Cardiac muscle cell (in vitro differentiated cells and primary cell): ENCODE results near the gene PMM2. TPM values are rescaled to one million over a fixed set of nuclear protein-coding genes. Genes with fewer than 3 reads are reported as not detected.

Source experiments
- DNase-seq, 2 donors: peaks; one replicate each; pipeline versions ENCODE4 v3.0.0 to v3.0.0-alpha.2; 2010 to 2017; ENCODE audit warnings: low read depth in 1 of 2, low spot score in 1 of 2
- H3K27ac ChIP-seq: fragments of 200-600 bp; sonication (generic); 2 replicates; pipeline ENCODE4 v1.5.1; 2016
- H3K27me3 ChIP-seq: fragments of 200-600 bp; sonication (generic); 2 replicates; pipeline ENCODE4 v1.6.0; 2016; ENCODE audit warnings: control low read depth
- H3K36me3 ChIP-seq: fragments of 200-600 bp; sonication (generic); 2 replicates; pipeline ENCODE4 v1.5.1; 2016; ENCODE audit warnings: control low read depth
- H3K4me1 ChIP-seq: fragments of 200-600 bp; sonication (generic); 2 replicates; pipeline ENCODE4 v1.8.1; 2017; ENCODE audit warnings: low read depth, mild to moderate bottlenecking, mixed run types
- H3K4me3 ChIP-seq: fragments of 200-600 bp; sonication (generic); 2 replicates; pipeline ENCODE4 v1.5.1; 2016; ENCODE audit warnings: mild to moderate bottlenecking
- H3K9me3 ChIP-seq: fragments of 200-600 bp; sonication (generic); 2 replicates; pipeline ENCODE4 v1.5.1; 2017; ENCODE audit warnings: low read depth, mild to moderate bottlenecking, control low read depth
- polyA plus RNA-seq: library from polyadenylated mRNA; unstranded; fragments of >200 nt; fragmentation: Nextera tagmentation; extraction: Ambion mirVana; gene quantifications from 2 replicates; pipeline ENCODE4 v1.2.1, GENCODE V29; 2016
- total RNA-seq: library from RNA; depleted of rRNA; stranded (reverse); fragments of >200 nt; gene quantifications from 2 replicates; pipeline ENCODE4 v1.2.3, GENCODE V29; 2016
- TF ChIP-seq, protein P1 (sequence below): IDR thresholded peaks from 2 replicates; pipeline ENCODE4 v1.5.1; 2012; ENCODE audit warnings: low read depth, mild to moderate bottlenecking, low read length

The PMM2 gene
- total and polyA plus RNA-seq, 2 experiments from 2014 or later = 12.9 to 14.2 TPM

DNA sequence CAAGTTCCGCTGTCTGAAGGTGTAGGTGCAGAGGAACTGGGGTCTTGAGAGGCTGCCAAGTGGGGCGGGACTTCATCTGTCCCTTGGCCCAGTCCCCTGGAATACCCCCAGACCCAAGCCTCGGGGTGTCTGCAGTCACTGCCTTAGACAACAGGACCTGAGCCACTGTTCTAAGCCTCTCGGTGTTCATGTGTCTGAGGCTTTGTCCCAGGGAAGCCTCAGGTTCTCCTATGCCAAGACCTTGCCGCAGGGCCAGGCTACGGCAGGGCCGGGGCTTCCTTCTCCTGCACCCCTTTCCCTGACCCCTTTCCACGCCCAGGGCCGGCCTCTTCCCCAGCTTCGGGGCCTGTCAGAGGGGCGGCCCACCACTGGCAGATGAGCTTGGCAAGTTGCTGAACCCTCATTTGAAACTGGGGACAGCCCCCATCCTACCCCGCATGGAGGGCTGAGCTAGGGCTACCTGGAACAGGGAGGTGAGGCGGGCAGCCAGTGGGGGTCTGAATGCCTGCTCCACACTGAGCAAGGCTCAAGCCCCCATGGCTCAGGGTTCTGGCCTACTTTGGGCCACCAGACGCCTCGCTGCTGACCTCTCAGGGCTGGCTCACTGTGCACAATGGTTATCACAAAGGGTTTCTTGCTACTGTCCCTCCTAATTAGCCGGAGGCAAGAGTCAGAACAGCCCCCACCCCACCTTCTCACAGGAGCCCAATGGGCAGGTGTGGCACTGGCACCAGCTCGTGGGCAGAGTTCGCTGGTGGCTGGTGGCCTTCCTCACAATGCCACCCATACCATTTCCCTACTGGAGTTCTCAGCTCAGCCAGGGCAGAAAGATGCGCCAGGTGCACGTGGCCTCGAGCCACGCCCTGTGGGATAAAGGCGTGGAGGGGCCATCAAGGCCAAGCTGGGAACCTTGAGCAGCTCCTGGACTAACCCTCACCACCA, 91.6 kb downstream of the PMM2 start:
- TF ChIP-seq, protein P1, sequence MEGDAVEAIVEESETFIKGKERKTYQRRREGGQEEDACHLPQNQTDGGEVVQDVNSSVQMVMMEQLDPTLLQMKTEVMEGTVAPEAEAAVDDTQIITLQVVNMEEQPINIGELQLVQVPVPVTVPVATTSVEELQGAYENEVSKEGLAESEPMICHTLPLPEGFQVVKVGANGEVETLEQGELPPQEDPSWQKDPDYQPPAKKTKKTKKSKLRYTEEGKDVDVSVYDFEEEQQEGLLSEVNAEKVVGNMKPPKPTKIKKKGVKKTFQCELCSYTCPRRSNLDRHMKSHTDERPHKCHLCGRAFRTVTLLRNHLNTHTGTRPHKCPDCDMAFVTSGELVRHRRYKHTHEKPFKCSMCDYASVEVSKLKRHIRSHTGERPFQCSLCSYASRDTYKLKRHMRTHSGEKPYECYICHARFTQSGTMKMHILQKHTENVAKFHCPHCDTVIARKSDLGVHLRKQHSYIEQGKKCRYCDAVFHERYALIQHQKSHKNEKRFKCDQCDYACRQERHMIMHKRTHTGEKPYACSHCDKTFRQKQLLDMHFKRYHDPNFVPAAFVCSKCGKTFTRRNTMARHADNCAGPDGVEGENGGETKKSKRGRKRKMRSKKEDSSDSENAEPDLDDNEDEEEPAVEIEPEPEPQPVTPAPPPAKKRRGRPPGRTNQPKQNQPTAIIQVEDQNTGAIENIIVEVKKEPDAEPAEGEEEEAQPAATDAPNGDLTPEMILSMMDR = no peak
- Histone ChIP-seq H3K27ac (no peak overlapping the region), H3K27me3 (no peaks in the 10 kb centered on the region), H3K4me3 (no peak overlapping the region), H3K9me3 (no peaks in the 10 kb centered on the region), H3K36me3 (peaks cover 21% of the 10 kb centered on the region), H3K4me1 (no peaks in the 10 kb centered on the region)
- DNase-seq = no peak

DNA sequence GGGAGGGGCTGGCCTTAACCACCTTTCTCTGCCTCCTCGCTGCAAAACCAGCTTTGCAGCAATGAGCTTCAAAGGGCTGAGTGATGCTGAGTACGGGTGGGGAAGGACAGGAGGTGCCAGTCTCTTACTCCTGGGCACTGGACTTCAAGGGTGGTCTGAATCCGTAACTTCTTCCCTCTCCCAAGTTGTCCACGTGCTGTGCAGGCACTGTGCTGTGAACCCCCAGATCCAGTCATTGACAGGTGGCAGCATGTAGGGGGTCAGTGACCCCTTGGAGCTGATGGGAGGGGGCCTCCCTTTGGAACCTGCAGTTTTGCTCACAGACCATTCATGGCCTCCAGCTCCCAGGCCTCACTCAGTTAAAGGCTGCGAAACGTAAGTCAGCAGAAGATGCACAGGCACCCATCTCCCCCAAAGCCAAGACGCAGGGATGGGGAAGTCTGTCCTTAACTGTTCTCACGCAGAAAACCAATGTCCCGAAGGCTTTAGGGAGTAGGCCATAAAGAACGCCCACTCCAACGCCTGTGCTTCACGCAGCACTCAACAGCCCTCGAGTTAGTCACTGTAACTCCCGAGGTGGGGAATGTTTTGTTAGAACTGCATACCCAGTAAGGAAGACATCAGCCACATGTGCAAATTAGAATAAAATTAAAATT, 92.4 kb downstream of the PMM2 start:
- Histone ChIP-seq H3K36me3 (peaks cover 29% of the 10 kb centered on the region), H3K9me3 (no peaks in the 10 kb centered on the region), H3K4me3 (no peak overlapping the region), H3K27ac (no peak overlapping the region), H3K4me1 (no peaks in the 10 kb centered on the region), H3K27me3 (no peaks in the 10 kb centered on the region)
- DNase-seq = no peak
- TF ChIP-seq, protein P1 = no peak

DNA sequence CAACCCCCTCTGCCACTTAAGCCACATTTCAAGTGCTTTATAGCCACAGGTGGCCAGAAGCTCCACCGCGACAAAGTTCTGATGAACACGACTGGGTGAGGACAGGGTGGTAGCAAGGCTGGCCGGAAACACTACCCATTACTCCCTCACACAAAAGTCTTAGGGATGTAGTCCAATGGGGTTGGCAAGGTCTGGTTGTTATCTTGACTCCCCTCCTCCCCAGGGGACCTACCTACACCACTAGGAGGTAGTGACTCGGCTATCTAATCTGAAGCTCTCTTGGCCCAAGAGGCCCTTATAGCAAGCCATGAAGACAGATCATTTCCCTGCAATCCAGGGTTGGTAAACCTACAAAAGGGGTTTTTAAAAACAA, 92.9 kb downstream of the PMM2 start:
- no peaks in the 10 kb centered on the region for H3K9me3 ChIP-seq
- no peaks in the 10 kb centered on the region for H3K27me3 ChIP-seq
- H3K27ac ChIP-seq = peak overlapping the region; percentile 10
- peaks cover 35% of the 10 kb centered on the region for H3K36me3 ChIP-seq
- no peak overlapping the region for H3K4me3 ChIP-seq
- TF ChIP-seq, protein P1 = no peak
- no peak for DNase-seq
- no peaks in the 10 kb centered on the region for H3K4me1 ChIP-seq

DNA sequence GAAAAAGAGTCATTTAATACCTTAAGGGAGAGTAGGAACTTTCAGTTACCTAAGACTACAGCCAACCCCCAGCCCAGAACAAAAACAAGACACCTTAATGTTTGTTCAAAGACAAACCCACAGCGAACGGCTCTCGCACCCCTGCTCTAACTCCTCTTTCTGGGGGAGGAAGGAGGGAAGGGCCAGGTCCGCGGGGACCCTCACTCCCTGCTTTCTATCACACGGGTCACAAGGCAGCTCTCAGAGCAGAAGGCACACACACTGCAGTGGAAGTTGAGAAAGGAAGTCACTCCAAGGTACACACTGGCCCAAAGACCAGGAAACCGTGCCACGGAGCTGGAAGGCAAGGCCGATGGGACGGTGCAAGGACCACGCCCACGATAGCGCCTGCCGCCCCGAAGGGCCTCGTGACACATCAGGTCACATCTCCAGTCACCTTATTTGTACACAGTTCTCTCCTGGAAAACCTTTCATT, 94.5 kb downstream of the PMM2 start:
- Histone ChIP-seq H3K36me3 (peaks cover 47% of the 10 kb centered on the region), H3K4me1 (no peaks in the 10 kb centered on the region), H3K9me3 (no peaks in the 10 kb centered on the region), H3K4me3 (no peak overlapping the region), H3K27me3 (no peaks in the 10 kb centered on the region), H3K27ac (peak overlapping the region; percentile 48)
- TF ChIP-seq, protein P1 = no peak
- DNase-seq = no peak

DNA sequence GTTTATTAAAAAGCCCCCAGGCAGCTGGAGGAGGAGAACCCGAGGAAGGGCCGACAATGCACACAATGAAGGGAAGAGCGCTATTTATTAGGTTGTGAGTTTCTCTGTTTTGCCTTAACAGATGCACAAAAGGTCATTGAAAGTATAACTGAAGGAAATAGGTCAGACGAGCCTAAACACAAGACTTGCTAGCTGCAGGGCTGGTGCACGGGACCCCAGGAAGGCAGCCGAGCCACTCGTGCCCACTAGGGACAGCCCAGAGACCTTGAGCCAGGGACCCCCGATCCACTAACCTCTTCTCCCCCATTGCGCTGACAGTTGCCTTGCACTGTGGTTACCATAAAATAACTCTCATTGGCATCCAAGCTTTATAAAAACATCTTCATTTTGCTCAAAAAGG, 95.8 kb downstream of the PMM2 start:
- Histone ChIP-seq H3K27me3 (no peaks in the 10 kb centered on the region), H3K27ac (no peak overlapping the region), H3K9me3 (no peaks in the 10 kb centered on the region), H3K36me3 (peaks cover 58% of the 10 kb centered on the region), H3K4me3 (no peak overlapping the region), H3K4me1 (no peaks in the 10 kb centered on the region)
- no peak for DNase-seq
- TF ChIP-seq, protein P1 = no peak
